BJ (cell line): ENCODE measurements around the gene CXCR5. TPM values are rescaled to one million over a fixed set of nuclear protein-coding genes. Genes with fewer than 3 reads are reported as not detected.

Source experiments
- CTCF ChIA-PET: fragments of 350-600 bp; formaldehyde crosslinking; extraction: SDS; loops from one replicate; lab custom pipeline; 2021; ENCODE audit warnings: antibody characterized with exemption, inconsistent platforms; lab: Yijun Ruan, JAX
- POLR2A ChIA-PET: fragments of 300-600 bp; sonication (Branson Sonifier 250); formaldehyde crosslinking; extraction: SDS; loops from one replicate; lab custom pipeline; 2021; ENCODE audit warnings: antibody characterized with exemption; lab: Charles Lee
- DNase-seq: peaks from one replicate; pipeline ENCODE4 v3.0.0-alpha.2; 2011; ENCODE audit warnings: low read depth
- H3K27me3 ChIP-seq: 2 replicates; pipeline ENCODE4 v1.6.0; 2011; ENCODE audit warnings: low read length; ENCODE audit not compliant: control insufficient read depth, insufficient read depth
- H3K36me3 ChIP-seq: 2 replicates; pipeline ENCODE4 v1.5.1; 2011; ENCODE audit warnings: low read length; ENCODE audit not compliant: control insufficient read depth, insufficient read depth
- H3K4me3 ChIP-seq: 2 replicates; pipeline ENCODE4 v1.5.1; 2011; ENCODE audit warnings: low read depth, mild to moderate bottlenecking, control low read depth, low read length
- CTCF ChIP-seq: IDR thresholded peaks from 2 replicates; pipeline ENCODE4 v1.5.1; 2011; ENCODE audit warnings: low read depth, mild to moderate bottlenecking, control low read depth, inconsistent platforms, low read length, moderate library complexity; ENCODE audit not compliant: insufficient read depth
- polyA plus RNA-seq: library from polyadenylated mRNA; depleted of rRNA; stranded (reverse); fragments of >200 nt; gene quantifications from 2 replicates; pipeline ENCODE4 v1.2.3, GENCODE V29; 2011

Gene CXCR5
- polyA plus RNA-seq, 1 experiment = not detected

- no peak overlapping the region for H3K4me3 ChIP-seq
- DNase-seq = no peak
- no peaks in the 10 kb centered on the region for H3K36me3 ChIP-seq
- ChIA-PET POLR2A (no interaction called here), CTCF (interaction anchor here (0.6 kb wide), 1 partner anchor 60 kb away, joined by 4 read pairs; no protein-coding TSS in a partner anchor)
- H3K27me3 ChIP-seq = 0 out of 2 replicates have a peak, but pooled peaks cover 3% of the 10 kb centered on the region
- no peak for TF ChIP-seq CTCF
Measured at GRCh38 chr11:118846181-118846935, 37.3 kb upstream of the CXCR5 start.

- no peak for DNase-seq
- no peak for TF ChIP-seq CTCF
Measured at GRCh38 chr11:118849825-118850224, 33.9 kb upstream of the CXCR5 start.

GRCh38 chr11:118851970-118852369 is 31.7 kb upstream of the CXCR5 start:
- no peak for TF ChIP-seq CTCF
- no peaks in the 10 kb centered on the region for H3K36me3 ChIP-seq
- ChIA-PET POLR2A (no interaction called here), CTCF (no interaction called here)
- DNase-seq = no peak
- 0 out of 2 replicates have a peak, but pooled peaks cover 3% of the 10 kb centered on the region for H3K27me3 ChIP-seq
- H3K4me3 ChIP-seq = no peak overlapping the region

More at GRCh38 chr11:118849825-118850224, 33.9 kb upstream of the CXCR5 start:
- no peak overlapping the region for H3K4me3 ChIP-seq
- H3K27me3 ChIP-seq = 0 out of 2 replicates have a peak, but pooled peaks cover 3% of the 10 kb centered on the region
- no peaks in the 10 kb centered on the region for H3K36me3 ChIP-seq
- ChIA-PET POLR2A (interaction anchor here (0.6 kb wide), 1 partner anchor 34 kb away, joined by 4 read pairs; no protein-coding TSS in a partner anchor), CTCF (interaction anchor here (0.6 kb wide), 1 partner anchor 80 kb away, joined by 3 read pairs; no protein-coding TSS in a partner anchor)

GRCh38 chr11:118853678-118854077 is 30.0 kb upstream of the CXCR5 start:
- Histone ChIP-seq H3K27me3 (no peaks in the 10 kb centered on the region), H3K36me3 (no peaks in the 10 kb centered on the region), H3K4me3 (no peak overlapping the region)
- ChIA-PET POLR2A (no interaction called here), CTCF (no interaction called here)
- no peak for DNase-seq
- no peak for TF ChIP-seq CTCF

- Histone ChIP-seq H3K27me3 (no peaks in the 10 kb centered on the region), H3K4me3 (no peak overlapping the region), H3K36me3 (no peaks in the 10 kb centered on the region)
- TF ChIP-seq CTCF = no peak
- no peak for DNase-seq
- CTCF ChIA-PET = no interaction called here
- POLR2A ChIA-PET = no interaction called here
Measured at GRCh38 chr11:118856314-118856713, 27.4 kb upstream of the CXCR5 start.
